ENCODE measurements around the gene PABPC4L.

PABPC4L gene

GRCh38 chr4:134154097-134154496, 47.5 kb downstream of the PABPC4L start:
- H3K4me3 ChIP-seq (ENCODE audit: low read depth, low read length): no peak overlapping the region
- TF ChIP-seq CTCF (IDR thresholded peaks at IDR 0.05; ENCODE audit: low read depth, low read length): no peak

GRCh38 chr4:134147941-134148340, 53.6 kb downstream of the PABPC4L start:
- no peak for TF ChIP-seq CTCF (IDR thresholded peaks at IDR 0.05; ENCODE audit: low read depth, low read length)
- no peak overlapping the region for H3K4me3 ChIP-seq (ENCODE audit: low read depth, low read length)
